PC-3 (cell line): ENCODE data around the gene PLEKHA1.

Experiments used
- CTCF ChIP-seq: fragments of 300-600 bp; sonication (generic); conservative IDR thresholded peaks from 2 replicates; pipeline ENCODE4 v1.5.1; 2017; ENCODE audit warnings: antibody characterized with exemption, low read depth, mild to moderate bottlenecking, low read length
- EZH2 ChIP-seq: fragments of 300-600 bp; sonication (generic); IDR thresholded peaks from one replicate; pipeline ENCODE4 v1.6.1; 2017; ENCODE audit warnings: antibody characterized with exemption, mild to moderate bottlenecking, low read length; ENCODE audit not compliant: unreplicated experiment
- EZH2phosphoT487 ChIP-seq: fragments of 300-600 bp; sonication (generic); IDR thresholded peaks from 2 replicates; pipeline ENCODE4 v1.6.1; 2018; ENCODE audit warnings: mild to moderate bottlenecking, antibody characterized with exemption, low read length, borderline replicate concordance

- TF ChIP-seq EZH2 = no peak
- no peak for TF ChIP-seq CTCF
- no peak for TF ChIP-seq EZH2phosphoT487
Observed at GRCh38 chr10:122346326-122346950, 28.1 kb upstream of the PLEKHA1 start.
